HG03565 (cell line): ENCODE measurements around the gene ZNF658.
"Not testable (repeated sequence)": the region's sequence is repeated elsewhere in the genome, so short reads cannot be mapped to it uniquely, and the experiment has no call there.

Source experiments
- ATAC-seq: cut with Tn5 transposase; IDR thresholded peaks from one replicate; pipeline ENCODE4 v1.9.1; 2021; ENCODE audit warnings: mild to moderate bottlenecking, moderate library complexity; ENCODE audit not compliant: unreplicated experiment

The ZNF658 gene

GRCh38 chr9:66900490-66901131, at the start of gene ZNF658:
Gene ZNF658 (plus strand): TSS chr9:66900725. CDS start chr9:66903562, 2,837 bp downstream.
- peak; percentile 96 for ATAC-seq

GRCh38 chr9:66861732-66862131, 38.8 kb upstream of the ZNF658 start:
- ATAC-seq, result not testable (repeated sequence)

DNA sequence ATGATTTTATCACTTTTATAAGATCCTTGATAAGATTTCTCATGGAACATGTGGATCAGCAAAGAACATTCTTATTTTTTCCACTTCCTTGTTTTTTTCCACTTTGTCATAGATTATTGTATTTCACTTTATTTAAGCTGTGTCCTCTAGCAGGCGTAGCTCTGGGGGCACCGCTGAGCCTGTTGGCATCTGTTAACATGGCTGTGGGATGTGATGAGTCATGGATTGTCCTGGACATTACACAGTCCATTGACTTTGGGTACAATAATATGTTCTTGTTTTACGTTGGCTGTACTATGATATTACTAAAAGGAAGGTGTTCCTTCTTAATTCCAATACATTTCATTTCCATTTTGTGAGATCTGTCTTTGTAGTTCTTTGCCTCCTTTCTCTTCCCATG, 31.9 kb upstream of the ZNF658 start:
- ATAC-seq, result not testable (repeated sequence)

GRCh38 chr9:66880605-66881004, 19.9 kb upstream of the ZNF658 start:
- peak; percentile 75 for ATAC-seq

- ATAC-seq, result not testable (repeated sequence)
Observed at GRCh38 chr9:66881847-66882246, 18.7 kb upstream of the ZNF658 start.

DNA sequence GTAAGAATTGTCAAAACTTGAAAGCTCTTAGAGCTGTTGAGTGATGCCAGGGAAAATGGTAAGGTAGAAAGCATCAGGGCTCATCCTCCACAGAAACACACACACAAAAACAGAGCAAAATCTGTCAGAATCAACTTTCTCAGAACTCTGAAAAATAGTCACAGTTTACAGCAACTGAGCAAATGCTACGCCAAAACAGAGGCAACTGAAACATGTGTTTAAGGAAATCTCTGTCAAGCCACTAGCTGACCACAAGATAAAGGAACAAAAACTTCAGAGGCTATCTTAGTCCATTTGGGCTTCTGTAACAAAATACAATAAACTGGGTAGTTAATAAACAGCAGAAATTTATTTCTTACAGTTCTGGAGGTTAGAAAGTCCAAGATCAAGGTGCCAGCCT, 10.2 kb upstream of the ZNF658 start:
- peak; percentile 84 for ATAC-seq

DNA sequence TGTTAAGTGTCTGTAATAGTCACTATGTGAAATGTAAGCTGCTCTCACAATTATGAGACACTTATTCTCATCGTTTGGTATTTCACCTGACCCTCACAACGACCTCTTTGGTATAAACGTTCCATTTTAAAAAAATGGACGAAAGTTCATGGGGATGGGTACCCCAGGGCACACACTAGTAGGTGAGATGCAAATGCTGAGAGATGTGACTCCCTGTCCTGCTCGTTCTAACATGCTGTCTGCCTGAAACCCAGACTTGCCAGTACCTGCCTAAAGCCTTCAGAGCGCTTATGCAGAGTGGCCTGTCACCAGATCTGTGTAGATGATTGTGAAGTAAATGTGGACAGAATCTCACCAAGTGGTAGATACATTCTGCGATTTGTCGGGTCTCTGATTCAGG, 616 bp downstream of the ZNF658 start:
- peak; percentile 12 for ATAC-seq

GRCh38 chr9:66909560-66909959, 9.0 kb downstream of the ZNF658 start:
- ATAC-seq, result not testable (repeated sequence)

DNA sequence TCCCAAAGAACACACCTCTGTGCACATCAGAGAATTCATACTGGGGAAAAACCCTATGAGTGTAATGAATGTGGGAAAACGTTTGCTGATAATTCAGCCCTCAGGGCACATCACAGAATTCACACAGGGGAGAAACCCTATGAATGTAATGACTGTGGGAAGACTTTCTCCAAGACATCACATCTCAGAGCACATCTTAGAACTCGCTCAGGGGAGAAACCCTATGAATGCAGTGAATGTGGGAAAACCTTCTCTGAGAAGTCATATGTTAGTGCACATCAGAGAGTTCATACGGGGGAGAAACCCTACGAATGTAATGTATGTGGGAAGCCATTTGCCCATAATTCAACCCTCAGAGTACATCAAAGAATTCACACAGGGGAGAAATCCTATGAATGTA, 19.5 kb downstream of the ZNF658 start:
- ATAC-seq, result not testable (repeated sequence)

DNA sequence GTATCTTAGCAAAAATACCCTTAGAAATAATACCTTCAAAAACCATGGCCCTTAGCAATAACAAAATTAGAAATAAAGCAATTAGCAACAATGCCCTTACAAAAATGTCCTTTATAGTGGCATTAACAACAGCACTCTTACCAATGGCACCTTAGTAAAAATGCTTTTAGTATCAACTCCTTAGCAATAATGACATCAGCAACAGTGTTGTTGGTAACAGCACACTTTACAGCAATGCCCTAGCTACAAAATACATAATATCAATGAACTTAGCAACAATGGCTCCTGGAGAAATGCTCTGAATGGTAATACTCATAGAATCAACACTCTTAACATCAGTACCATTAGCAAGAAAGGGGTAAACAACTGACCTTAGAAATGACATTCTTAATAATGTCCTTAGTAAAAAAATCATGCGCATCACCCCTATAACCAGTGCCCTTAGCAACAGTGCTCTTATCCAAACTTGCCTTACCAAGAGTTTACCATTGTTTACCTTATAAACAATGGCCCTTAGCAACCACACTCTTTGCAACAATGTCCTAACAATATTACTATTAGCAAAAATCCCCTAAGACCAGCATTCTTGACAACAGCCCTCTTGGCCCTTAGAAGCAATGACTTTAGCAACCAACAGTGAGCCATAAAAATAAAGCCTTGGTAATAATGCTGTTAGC, 35.8 kb downstream of the ZNF658 start:
- not testable (repeated sequence) for ATAC-seq

GRCh38 chr9:66937662-66938061, 37.1 kb downstream of the ZNF658 start:
- ATAC-seq, result not testable (repeated sequence)

DNA sequence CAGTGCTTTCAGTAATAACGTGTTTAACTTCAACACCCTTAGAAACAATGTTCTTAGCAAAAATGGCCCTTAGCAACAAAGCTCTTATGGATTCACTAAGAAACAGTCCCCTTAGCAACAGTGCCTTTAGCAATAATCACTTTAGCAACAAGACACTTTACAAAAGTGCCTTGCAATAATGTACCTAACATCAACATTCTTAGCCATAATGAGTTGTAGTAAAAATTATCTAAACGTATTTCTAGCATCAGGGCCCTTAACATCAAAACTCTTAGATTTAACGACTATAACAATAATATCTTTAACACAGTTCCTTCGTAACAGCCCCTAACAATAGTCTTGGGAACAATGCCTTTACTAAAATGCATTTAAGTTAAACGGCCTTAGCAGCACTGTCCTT, 37.8 kb downstream of the ZNF658 start:
- not testable (repeated sequence) for ATAC-seq

GRCh38 chr9:66939878-66940830, 39.6 kb downstream of the ZNF658 start:
- ATAC-seq, result not testable (repeated sequence)

DNA sequence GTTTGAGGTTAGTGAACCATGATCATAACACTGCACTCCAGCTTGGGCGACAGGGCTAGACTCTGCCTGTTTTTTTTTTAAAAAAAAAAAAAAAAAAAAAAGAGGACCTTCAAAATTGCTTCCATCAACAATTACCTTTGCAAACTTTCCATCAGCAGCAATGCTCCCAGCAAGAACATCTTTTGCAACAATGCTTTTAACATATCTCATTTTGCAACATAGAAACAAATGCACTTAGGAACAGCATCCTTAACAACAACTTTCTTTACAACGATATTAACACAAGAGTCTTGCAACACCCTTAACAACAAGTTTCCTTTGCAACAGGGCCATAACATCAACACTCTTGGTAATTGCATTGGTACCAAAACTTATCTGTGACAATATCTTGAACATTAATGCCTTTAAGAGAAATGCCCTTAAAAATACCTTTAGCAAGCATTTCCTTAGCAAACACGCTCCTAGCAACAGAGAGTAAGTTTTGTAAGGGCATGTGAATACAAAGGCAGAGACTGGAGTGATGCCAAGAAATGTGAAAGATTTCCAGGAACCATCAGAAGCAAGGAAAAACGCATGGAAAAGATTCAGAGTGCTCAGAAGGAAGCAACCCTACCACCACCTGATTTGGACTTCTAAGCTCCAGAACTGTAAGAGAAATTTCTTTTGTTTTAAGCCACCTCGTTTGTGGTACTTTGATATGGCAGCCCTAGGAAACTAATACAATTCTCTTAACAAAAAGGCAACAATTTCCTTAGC, 42.1 kb downstream of the ZNF658 start:
- ATAC-seq, result not testable (repeated sequence)

DNA sequence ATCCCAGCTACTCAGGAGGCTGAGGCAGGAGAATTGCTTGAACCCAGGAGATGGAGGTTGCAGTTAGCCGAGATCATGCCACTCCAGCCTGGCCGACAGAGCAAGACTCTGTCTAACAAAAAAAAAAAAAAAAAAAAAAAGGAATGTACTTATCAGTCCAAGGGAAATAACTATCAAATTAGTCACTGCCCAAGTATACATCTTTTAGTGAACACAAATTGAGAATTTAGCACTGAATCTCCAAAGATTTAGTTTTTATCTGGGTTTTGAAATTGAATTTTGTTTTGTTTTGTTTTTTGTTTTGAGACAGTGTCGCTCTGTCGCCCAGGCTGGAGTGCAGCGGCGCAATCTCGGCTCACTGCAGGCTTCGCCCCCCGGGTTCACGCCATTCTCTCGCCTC, 52.1 kb downstream of the ZNF658 start:
- ATAC-seq, result not testable (repeated sequence)
